ENCODE results near the gene HBD. TPM values are rescaled to one million over a fixed set of nuclear protein-coding genes. Genes with fewer than 3 reads are reported as not detected.

The HBD gene
- total RNA-seq, 4 donors from 2014 or later, result 4.4 TPM; not detected in 3

DNA sequence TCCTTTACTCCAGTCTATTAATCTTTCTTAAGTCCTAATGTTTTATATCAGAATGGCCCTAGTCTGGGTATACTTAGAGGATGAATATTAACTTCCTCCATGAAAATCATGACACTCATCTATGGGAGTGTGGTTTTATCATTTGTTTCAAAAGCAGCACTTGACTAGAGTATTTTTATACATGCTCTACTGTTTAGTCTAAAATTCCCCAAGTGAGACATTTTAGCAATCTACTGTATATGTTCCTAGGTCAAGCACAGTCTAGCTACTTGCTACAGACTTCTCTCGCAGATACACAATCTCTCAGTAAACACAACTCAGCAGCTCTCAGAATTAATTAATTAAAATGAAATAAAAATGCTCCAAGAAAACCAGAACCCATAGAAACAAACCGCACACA is 4.5 kb downstream of the HBD start:
- TF ChIP-seq, protein P1, sequence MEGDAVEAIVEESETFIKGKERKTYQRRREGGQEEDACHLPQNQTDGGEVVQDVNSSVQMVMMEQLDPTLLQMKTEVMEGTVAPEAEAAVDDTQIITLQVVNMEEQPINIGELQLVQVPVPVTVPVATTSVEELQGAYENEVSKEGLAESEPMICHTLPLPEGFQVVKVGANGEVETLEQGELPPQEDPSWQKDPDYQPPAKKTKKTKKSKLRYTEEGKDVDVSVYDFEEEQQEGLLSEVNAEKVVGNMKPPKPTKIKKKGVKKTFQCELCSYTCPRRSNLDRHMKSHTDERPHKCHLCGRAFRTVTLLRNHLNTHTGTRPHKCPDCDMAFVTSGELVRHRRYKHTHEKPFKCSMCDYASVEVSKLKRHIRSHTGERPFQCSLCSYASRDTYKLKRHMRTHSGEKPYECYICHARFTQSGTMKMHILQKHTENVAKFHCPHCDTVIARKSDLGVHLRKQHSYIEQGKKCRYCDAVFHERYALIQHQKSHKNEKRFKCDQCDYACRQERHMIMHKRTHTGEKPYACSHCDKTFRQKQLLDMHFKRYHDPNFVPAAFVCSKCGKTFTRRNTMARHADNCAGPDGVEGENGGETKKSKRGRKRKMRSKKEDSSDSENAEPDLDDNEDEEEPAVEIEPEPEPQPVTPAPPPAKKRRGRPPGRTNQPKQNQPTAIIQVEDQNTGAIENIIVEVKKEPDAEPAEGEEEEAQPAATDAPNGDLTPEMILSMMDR (IDR thresholded peaks at IDR 0.05; ENCODE audit: low read depth), result no peak

DNA sequence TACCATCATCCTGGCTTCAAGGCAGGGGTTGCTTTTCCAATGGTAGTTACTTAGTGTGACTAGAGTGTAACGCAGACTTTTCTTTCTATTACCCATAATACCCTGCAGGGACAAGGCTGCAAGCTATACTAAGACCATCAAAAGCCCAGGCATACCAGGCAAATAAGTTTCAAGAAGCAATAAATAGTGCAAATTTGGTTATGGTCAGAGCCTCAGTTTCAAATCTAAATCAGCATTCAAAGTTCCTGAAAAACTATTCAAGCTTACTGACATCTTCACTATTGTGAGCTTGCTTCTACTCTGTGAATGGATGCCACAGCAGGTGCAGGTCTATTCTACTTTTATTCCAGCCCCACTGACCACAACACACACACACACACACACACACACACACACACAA is 4.9 kb downstream of the HBD start:
- TF ChIP-seq, protein P1 (IDR thresholded peaks at IDR 0.05; ENCODE audit: low read depth), result no peak

DNA sequence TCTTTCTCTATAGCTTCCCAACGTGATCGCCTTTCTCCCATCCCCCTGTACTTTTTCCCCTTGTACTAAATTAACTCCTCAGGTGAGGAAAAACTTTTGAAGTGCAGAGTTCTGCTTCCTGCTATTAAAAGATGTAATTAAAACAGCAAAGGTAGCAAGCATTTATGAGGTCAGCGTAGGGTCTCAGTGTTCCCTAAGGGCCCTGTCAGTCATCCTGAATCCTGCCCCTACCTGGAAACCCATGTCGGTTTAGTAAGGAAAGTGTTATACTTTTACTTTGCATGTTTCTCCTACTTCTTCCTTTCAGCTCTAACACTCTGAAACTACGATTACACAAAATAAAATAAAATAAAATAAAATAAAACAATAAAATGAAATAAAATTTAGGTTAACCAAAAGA is 6.2 kb downstream of the HBD start:
- TF ChIP-seq, protein P1 (IDR thresholded peaks at IDR 0.05; ENCODE audit: low read depth), result no peak

DNA sequence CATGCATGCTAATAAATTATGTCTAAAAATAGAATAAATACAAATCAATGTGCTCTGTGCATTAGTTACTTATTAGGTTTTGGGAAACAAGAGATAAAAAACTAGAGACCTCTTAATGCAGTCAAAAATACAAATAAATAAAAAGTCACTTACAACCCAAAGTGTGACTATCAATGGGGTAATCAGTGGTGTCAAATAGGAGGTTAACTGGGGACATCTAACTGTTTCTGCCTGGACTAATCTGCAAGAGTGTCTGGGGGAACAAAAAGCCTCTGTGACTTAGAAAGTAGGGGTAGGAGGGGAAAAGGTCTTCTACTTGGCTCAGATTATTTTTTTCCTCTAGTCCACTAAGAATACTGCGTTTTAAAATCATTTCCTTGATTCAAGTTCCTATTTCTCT is 6.6 kb downstream of the HBD start:
- TF ChIP-seq, protein P1 (IDR thresholded peaks at IDR 0.05; ENCODE audit: low read depth), result no peak

DNA sequence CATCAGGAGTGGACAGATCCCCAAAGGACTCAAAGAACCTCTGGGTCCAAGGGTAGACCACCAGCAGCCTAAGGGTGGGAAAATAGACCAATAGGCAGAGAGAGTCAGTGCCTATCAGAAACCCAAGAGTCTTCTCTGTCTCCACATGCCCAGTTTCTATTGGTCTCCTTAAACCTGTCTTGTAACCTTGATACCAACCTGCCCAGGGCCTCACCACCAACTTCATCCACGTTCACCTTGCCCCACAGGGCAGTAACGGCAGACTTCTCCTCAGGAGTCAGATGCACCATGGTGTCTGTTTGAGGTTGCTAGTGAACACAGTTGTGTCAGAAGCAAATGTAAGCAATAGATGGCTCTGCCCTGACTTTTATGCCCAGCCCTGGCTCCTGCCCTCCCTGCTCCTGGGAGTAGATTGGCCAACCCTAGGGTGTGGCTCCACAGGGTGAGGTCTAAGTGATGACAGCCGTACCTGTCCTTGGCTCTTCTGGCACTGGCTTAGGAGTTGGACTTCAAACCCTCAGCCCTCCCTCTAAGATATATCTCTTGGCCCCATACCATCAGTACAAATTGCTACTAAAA is 7.5 kb downstream of the HBD start, which contains the start of gene HBB:
HBB (minus strand) TSS at position 340 of the 579 bp plus-strand sequence; CDS start at position 290, 50 bp downstream.
- TF ChIP-seq, protein P1 (IDR thresholded peaks at IDR 0.05; ENCODE audit: low read depth), result no peak

DNA sequence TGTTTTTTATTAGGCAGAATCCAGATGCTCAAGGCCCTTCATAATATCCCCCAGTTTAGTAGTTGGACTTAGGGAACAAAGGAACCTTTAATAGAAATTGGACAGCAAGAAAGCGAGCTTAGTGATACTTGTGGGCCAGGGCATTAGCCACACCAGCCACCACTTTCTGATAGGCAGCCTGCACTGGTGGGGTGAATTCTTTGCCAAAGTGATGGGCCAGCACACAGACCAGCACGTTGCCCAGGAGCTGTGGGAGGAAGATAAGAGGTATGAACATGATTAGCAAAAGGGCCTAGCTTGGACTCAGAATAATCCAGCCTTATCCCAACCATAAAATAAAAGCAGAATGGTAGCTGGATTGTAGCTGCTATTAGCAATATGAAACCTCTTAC is 8.8 kb downstream of the HBD start:
- TF ChIP-seq, protein P1 (IDR thresholded peaks at IDR 0.05; ENCODE audit: low read depth), result no peak

DNA sequence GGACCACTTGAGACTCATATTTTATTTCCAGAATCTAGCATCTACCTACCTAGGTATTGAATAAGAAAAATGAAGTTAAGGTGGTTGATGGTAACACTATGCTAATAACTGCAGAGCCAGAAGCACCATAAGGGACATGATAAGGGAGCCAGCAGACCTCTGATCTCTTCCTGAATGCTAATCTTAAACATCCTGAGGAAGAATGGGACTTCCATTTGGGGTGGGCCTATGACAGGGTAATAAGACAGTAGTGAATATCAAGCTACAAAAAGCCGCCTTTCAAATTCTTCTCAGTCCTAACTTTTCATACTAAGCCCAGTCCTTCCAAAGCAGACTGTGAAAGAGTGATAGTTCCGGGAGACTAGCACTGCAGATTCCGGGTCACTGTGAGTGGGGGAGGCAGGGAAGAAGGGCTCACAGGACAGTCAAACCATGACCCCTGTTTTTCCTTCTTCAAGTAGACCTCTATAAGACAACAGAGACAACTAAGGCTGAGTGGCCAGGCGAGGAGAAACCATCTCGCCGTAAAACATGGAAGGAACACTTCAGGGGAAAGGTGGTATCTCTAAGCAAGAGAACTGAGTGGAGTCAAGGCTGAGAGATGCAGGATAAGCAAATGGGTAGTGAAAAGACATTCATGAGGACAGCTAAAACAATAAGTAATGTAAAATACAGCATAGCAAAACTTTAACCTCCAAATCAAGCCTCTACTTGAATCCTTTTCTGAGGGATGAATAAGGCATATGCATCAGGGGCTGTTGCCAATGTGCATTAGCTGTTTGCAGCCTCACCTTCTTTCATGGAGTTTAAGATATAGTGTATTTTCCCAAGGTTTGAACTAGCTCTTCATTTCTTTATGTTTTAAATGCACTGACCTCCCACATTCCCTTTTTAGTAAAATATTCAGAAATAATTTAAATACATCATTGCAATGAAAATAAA is 9.5 kb downstream of the HBD start:
- TF ChIP-seq, protein P1 (IDR thresholded peaks at IDR 0.05; ENCODE audit: low read depth), result no peak
